Body of pancreas (tissue), 4 donors: ENCODE data around the gene VAPA.

Experiments used
- POLR2A ChIP-seq, 3 donors: fragments of 450-650 bp; IDR thresholded peaks; one replicate each; pipeline ENCODE4 v1.6.1; 2016; ENCODE audit warnings: antibody characterized with exemption in 3 of 3, mild to moderate bottlenecking in 2 of 3
- TF ChIP-seq, protein P1 (sequence below), 7 experiments: fragments of 450-650 bp in 4 of 7; fragments of 200-600 bp in 3 of 7; sonication (generic) in 3 of 7; IDR thresholded peaks; one replicate each; pipeline ENCODE4 v1.5.1; 2016 to 2019; ENCODE audit warnings: antibody characterized with exemption in 7 of 7

GRCh38 chr18:9984080-9984479, 70.3 kb downstream of the VAPA start:
- TF ChIP-seq, protein P1, sequence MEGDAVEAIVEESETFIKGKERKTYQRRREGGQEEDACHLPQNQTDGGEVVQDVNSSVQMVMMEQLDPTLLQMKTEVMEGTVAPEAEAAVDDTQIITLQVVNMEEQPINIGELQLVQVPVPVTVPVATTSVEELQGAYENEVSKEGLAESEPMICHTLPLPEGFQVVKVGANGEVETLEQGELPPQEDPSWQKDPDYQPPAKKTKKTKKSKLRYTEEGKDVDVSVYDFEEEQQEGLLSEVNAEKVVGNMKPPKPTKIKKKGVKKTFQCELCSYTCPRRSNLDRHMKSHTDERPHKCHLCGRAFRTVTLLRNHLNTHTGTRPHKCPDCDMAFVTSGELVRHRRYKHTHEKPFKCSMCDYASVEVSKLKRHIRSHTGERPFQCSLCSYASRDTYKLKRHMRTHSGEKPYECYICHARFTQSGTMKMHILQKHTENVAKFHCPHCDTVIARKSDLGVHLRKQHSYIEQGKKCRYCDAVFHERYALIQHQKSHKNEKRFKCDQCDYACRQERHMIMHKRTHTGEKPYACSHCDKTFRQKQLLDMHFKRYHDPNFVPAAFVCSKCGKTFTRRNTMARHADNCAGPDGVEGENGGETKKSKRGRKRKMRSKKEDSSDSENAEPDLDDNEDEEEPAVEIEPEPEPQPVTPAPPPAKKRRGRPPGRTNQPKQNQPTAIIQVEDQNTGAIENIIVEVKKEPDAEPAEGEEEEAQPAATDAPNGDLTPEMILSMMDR (IDR thresholded peaks at IDR 0.05) = no peak
- TF ChIP-seq POLR2A (IDR thresholded peaks at IDR 0.05) = no peak
